ENCODE results near the gene ZNF552.
"Not testable (repeated sequence)": the region's sequence is repeated elsewhere in the genome, so short reads cannot be mapped to it uniquely, and the experiment has no call there.

ZNF552 gene

GRCh38 chr19:57814505-57815246 is at the start of gene ZNF552:
ZNF552 (minus strand) TSS chr19:57814913; CDS start chr19:57814743, 170 bp downstream.
- peak; percentile 87 for DNase-seq

- DNase-seq, result not testable (repeated sequence)
Observed at GRCh38 chr19:57862351-57862750, 47.6 kb upstream of the ZNF552 start.

GRCh38 chr19:57854117-57854516 is 39.4 kb upstream of the ZNF552 start:
- not testable (repeated sequence) for DNase-seq

- not testable (repeated sequence) for DNase-seq
Observed at GRCh38 chr19:57851812-57852603, 37.3 kb upstream of the ZNF552 start.

- DNase-seq, result peak; percentile 39
Observed at GRCh38 chr19:57850553-57851017, 35.9 kb upstream of the ZNF552 start.

- peak; percentile 89 for DNase-seq
Observed at GRCh38 chr19:57849666-57850473, 35.2 kb upstream of the ZNF552 start, which contains the start of gene ZNF587. ZNF587 (plus strand) TSS chr19:57849859; CDS start chr19:57850039, 180 bp downstream.

GRCh38 chr19:57849162-57849665 is 34.5 kb upstream of the ZNF552 start:
- DNase-seq, result not testable (repeated sequence)

- DNase-seq, result not testable (repeated sequence)
Observed at GRCh38 chr19:57847164-57847563, 32.5 kb upstream of the ZNF552 start.

GRCh38 chr19:57841122-57841763 is 26.5 kb upstream of the ZNF552 start:
- DNase-seq, result no peak

GRCh38 chr19:57838622-57839191 is 24.0 kb upstream of the ZNF552 start:
- DNase-seq, result not testable (repeated sequence)

GRCh38 chr19:57836991-57837390 is 22.3 kb upstream of the ZNF552 start:
- DNase-seq, result not testable (repeated sequence)

- peak; percentile 22 for DNase-seq
Observed at GRCh38 chr19:57830071-57830602, 15.4 kb upstream of the ZNF552 start, which contains the start of gene ZNF587B. ZNF587B (plus strand) TSS chr19:57830299; CDS start chr19:57830529, 230 bp downstream.

GRCh38 chr19:57829316-57829715 is 14.6 kb upstream of the ZNF552 start:
- DNase-seq, result no peak

- no peak for DNase-seq
Observed at GRCh38 chr19:57825511-57825910, 10.8 kb upstream of the ZNF552 start.

- not testable (repeated sequence) for DNase-seq
Observed at GRCh38 chr19:57823608-57824007, 8.9 kb upstream of the ZNF552 start.

- DNase-seq, result not testable (repeated sequence)
Observed at GRCh38 chr19:57823155-57823554, 8.4 kb upstream of the ZNF552 start.

GRCh38 chr19:57821501-57821900 is 6.8 kb upstream of the ZNF552 start:
- not testable (repeated sequence) for DNase-seq

GRCh38 chr19:57821095-57821494 is 6.4 kb upstream of the ZNF552 start:
- not testable (repeated sequence) for DNase-seq

- no peak for DNase-seq
Observed at GRCh38 chr19:57820599-57820998, 5.9 kb upstream of the ZNF552 start.

- peak; percentile 92 for DNase-seq
Observed at GRCh38 chr19:57819475-57820148, 4.9 kb upstream of the ZNF552 start.

GRCh38 chr19:57818378-57818777 is 3.7 kb upstream of the ZNF552 start:
- no peak for DNase-seq
